ENCODE data around the gene TANGO6.

The TANGO6 gene

GRCh38 chr16:69131167-69131838 lies 288.0 kb downstream of the TANGO6 start:
- TF ChIP-seq EZH2 (optimal IDR thresholded peaks at IDR 0.05; ENCODE audit: low read depth, low read length) (no peak), CTCF (IDR thresholded peaks at IDR 0.05; ENCODE audit: low read length) (no peak), EZH2phosphoT487 (IDR thresholded peaks at IDR 0.05; ENCODE audit: low read length) (no peak)
- Histone ChIP-seq H3K4me2 (ENCODE audit: low read depth, low read length) (peak overlapping the region; percentile 75), H2AFZ (ENCODE audit: low read length) (peak overlapping the region; percentile 37; the same call in 1 of the 2 replicates), H3K27ac (ENCODE audit: low read length) (peak overlapping the region; percentile 27; the same call in 1 of the 2 replicates), H3F3A (ENCODE audit: insufficient read depth, low read length) (no peaks in the 10 kb centered on the region), H3K9ac (ENCODE audit: low read length) (peak overlapping the region; percentile 90), H3K79me2 (ENCODE audit: low read length) (peaks cover 86% of the 10 kb centered on the region), H3K36me3 (replicated peaks; ENCODE audit: insufficient read depth, low read length) (peaks cover 3% of the 10 kb centered on the region; the same call in 1 of the 2 replicates), H3K27me3 (replicated peaks; ENCODE audit: insufficient read depth, low read length) (no peaks in the 10 kb centered on the region), H3K9me2 (replicated peaks; ENCODE audit: insufficient read depth, low read length) (no peaks in the 10 kb centered on the region), H4K20me1 (ENCODE audit: insufficient read depth, low read length) (no peaks in the 10 kb centered on the region), H3K4me3 (ENCODE audit: low read length) (peak overlapping the region; percentile 96), H3K4me1 (ENCODE audit: low read length) (peaks cover 9% of the 10 kb centered on the region; the same call in 1 of the 2 replicates), H3K9me3 (replicated peaks; ENCODE audit: insufficient read depth, low read length) (no peaks in the 10 kb centered on the region)
- no peak for DNase-seq

- no peaks in the 10 kb centered on the region for H3F3A ChIP-seq (ENCODE audit: insufficient read depth, low read length)
- H3K9ac ChIP-seq (ENCODE audit: low read length), result peak overlapping the region; percentile 90
- H3K4me2 ChIP-seq (ENCODE audit: low read depth, low read length), result peak overlapping the region; percentile 75
- H3K27ac ChIP-seq (ENCODE audit: low read length), result peak overlapping the region; percentile 27; the same call in 1 of the 2 replicates
- H3K79me2 ChIP-seq (ENCODE audit: low read length), result peaks cover 86% of the 10 kb centered on the region
- H3K4me3 ChIP-seq (ENCODE audit: low read length), result peak overlapping the region; percentile 96
- peak overlapping the region; percentile 37; the same call in 1 of the 2 replicates for H2AFZ ChIP-seq (ENCODE audit: low read length)
- no peaks in the 10 kb centered on the region for H3K9me3 ChIP-seq (replicated peaks; ENCODE audit: insufficient read depth, low read length)
- TF ChIP-seq EZH2 (optimal IDR thresholded peaks at IDR 0.05; ENCODE audit: low read depth, low read length), result no peak
- TF ChIP-seq EZH2phosphoT487 (IDR thresholded peaks at IDR 0.05; ENCODE audit: low read length), result no peak
- no peak for TF ChIP-seq CTCF (IDR thresholded peaks at IDR 0.05; ENCODE audit: low read length)
- peaks cover 9% of the 10 kb centered on the region; the same call in 1 of the 2 replicates for H3K4me1 ChIP-seq (ENCODE audit: low read length)
- no peaks in the 10 kb centered on the region for H4K20me1 ChIP-seq (ENCODE audit: insufficient read depth, low read length)
- peak; percentile 54 for DNase-seq
- H3K9me2 ChIP-seq (replicated peaks; ENCODE audit: insufficient read depth, low read length), result no peaks in the 10 kb centered on the region
- H3K27me3 ChIP-seq (replicated peaks; ENCODE audit: insufficient read depth, low read length), result no peaks in the 10 kb centered on the region
- H3K36me3 ChIP-seq (replicated peaks; ENCODE audit: insufficient read depth, low read length), result peaks cover 4% of the 10 kb centered on the region; the same call in 1 of the 2 replicates
Measured at GRCh38 chr16:69131839-69132423, 288.6 kb downstream of the TANGO6 start.

- peak within 1 kb of the TSS; percentile 90 for H3K9ac ChIP-seq (ENCODE audit: low read length)
- H3K4me1 ChIP-seq (ENCODE audit: low read length), result peaks cover 9% of the 10 kb centered on the region; the same call in 1 of the 2 replicates
- H3K36me3 ChIP-seq (replicated peaks; ENCODE audit: insufficient read depth, low read length), result peaks cover 9% of the 10 kb centered on the region; the same call in 1 of the 2 replicates
- H3K27ac ChIP-seq (ENCODE audit: low read length), result peak within 1 kb of the TSS; percentile 51; the same call in 1 of the 2 replicates
- H2AFZ ChIP-seq (ENCODE audit: low read length), result peak within 1 kb of the TSS; percentile 88
- no peaks in the 10 kb centered on the region for H3K27me3 ChIP-seq (replicated peaks; ENCODE audit: insufficient read depth, low read length)
- H4K20me1 ChIP-seq (ENCODE audit: insufficient read depth, low read length), result no peaks in the 10 kb centered on the region
- H3K9me3 ChIP-seq (replicated peaks; ENCODE audit: insufficient read depth, low read length), result no peaks in the 10 kb centered on the region
- DNase-seq, result peak; percentile 89
- H3K9me2 ChIP-seq (replicated peaks; ENCODE audit: insufficient read depth, low read length), result no peaks in the 10 kb centered on the region
- peaks cover 94% of the 10 kb centered on the region for H3K79me2 ChIP-seq (ENCODE audit: low read length)
- peak within 1 kb of the TSS; percentile 81 for H3K4me2 ChIP-seq (ENCODE audit: low read depth, low read length)
- no peak for TF ChIP-seq EZH2 (optimal IDR thresholded peaks at IDR 0.05; ENCODE audit: low read depth, low read length)
- no peak for TF ChIP-seq CTCF (IDR thresholded peaks at IDR 0.05; ENCODE audit: low read length)
- TF ChIP-seq EZH2phosphoT487 (IDR thresholded peaks at IDR 0.05; ENCODE audit: low read length), result no peak
- H3K4me3 ChIP-seq (ENCODE audit: low read length), result peak within 1 kb of the TSS; percentile 96
- no peaks in the 10 kb centered on the region for H3F3A ChIP-seq (ENCODE audit: insufficient read depth, low read length)
Measured at GRCh38 chr16:69132424-69133252, 289.3 kb downstream of the TANGO6 start, which contains the start of the genes CHTF8 and UTP4. TSS of gene CHTF8 (minus strand) at chr16:69132588. CDS start at chr16:69121458, 11,130 bp downstream. TSS of gene UTP4 (plus strand) at chr16:69132649. CDS start at chr16:69133460, 811 bp downstream.

Data from MM.1S (cell line).